CD4-positive, alpha-beta T cell treated with Interleukin-1 beta for 1 hour (primary cell): ENCODE measurements around the gene FGF14.

Source experiments
- DNase-seq, 2 donors: peaks; one replicate each; pipeline ENCODE4 v3.0.0-alpha.2; 2020 to 2022

Gene FGF14

GRCh38 chr13:101706651-101707050 is 695.2 kb downstream of the FGF14 start:
- peak; percentile 3 to 17 for DNase-seq

- no peak for DNase-seq
Measured at GRCh38 chr13:101703838-101704237, 698.0 kb downstream of the FGF14 start.

- no peak for DNase-seq
Measured at GRCh38 chr13:101703081-101703480, 698.8 kb downstream of the FGF14 start.

GRCh38 chr13:101700598-101700997 is 701.2 kb downstream of the FGF14 start:
- no peak for DNase-seq

GRCh38 chr13:101698400-101698799 is 703.4 kb downstream of the FGF14 start:
- no peak for DNase-seq

- DNase-seq = no peak
Measured at GRCh38 chr13:101697745-101698144, 704.1 kb downstream of the FGF14 start.

- DNase-seq = no peak
Measured at GRCh38 chr13:101695870-101696516, 705.9 kb downstream of the FGF14 start.

- DNase-seq = no peak
Measured at GRCh38 chr13:101691341-101691860, 710.4 kb downstream of the FGF14 start.

- DNase-seq = no peak
Measured at GRCh38 chr13:101690871-101691270, 711.0 kb downstream of the FGF14 start.

- DNase-seq = no peak
Measured at GRCh38 chr13:101686003-101686402, 715.8 kb downstream of the FGF14 start.

- no peak for DNase-seq
Measured at GRCh38 chr13:101681834-101682233, 720.0 kb downstream of the FGF14 start.

- no peak for DNase-seq
Measured at GRCh38 chr13:101673360-101674105, 728.3 kb downstream of the FGF14 start.

- DNase-seq = no peak
Measured at GRCh38 chr13:101661839-101662238, 740.0 kb downstream of the FGF14 start.
